Transverse colon (tissue), 4 donors: ENCODE data around the gene HIF3A. TPM values are rescaled to one million over a fixed set of nuclear protein-coding genes. Genes with fewer than 3 reads are reported as not detected.

ENCODE experiments used
- DNase-seq: peaks from one replicate; pipeline ENCODE4 v3.0.0-alpha.2; 2019
- H3K27ac ChIP-seq, 4 donors: fragments of 200-600 bp; sonication (generic); 2 replicates each; pipeline ENCODE4 v1.5.1; 2016 to 2018; ENCODE audit warnings: inconsistent platforms in 4 of 4
- H3K27me3 ChIP-seq: fragments of 200-600 bp; sonication (generic); 2 replicates; pipeline ENCODE4 v1.5.1; 2017; ENCODE audit warnings: inconsistent platforms
- H3K36me3 ChIP-seq, 4 donors: fragments of 200-600 bp; sonication (generic); 2 replicates each; pipeline ENCODE4 v1.5.1; 2017 to 2019; ENCODE audit warnings: inconsistent platforms in 4 of 4
- H3K4me1 ChIP-seq, 4 donors: fragments of 200-600 bp; sonication (generic); 2 replicates each; pipeline ENCODE4 v1.5.1; 2017 to 2020; ENCODE audit warnings: inconsistent platforms in 4 of 4
- H3K4me3 ChIP-seq, 4 donors: fragments of 200-600 bp; sonication (generic); 1 replicate in 1 of 4; 2 replicates in 3 of 4; pipeline versions ENCODE4 v1.5.1 to v1.6.1; 2017 to 2019; ENCODE audit warnings: inconsistent platforms in 4 of 4
- H3K9me3 ChIP-seq, 2 donors: fragments of 200-600 bp; sonication (generic); 2 replicates each; pipeline ENCODE4 v1.5.1; 2017 to 2019; ENCODE audit warnings: inconsistent platforms in 2 of 2
- EP300 ChIP-seq: sonication (generic); formaldehyde crosslinking; IDR thresholded peaks from one replicate; pipeline ENCODE4 v1.6.1; 2017; ENCODE audit warnings: antibody characterized with exemption, low read depth
- POLR2A ChIP-seq: fragments of 450-650 bp; IDR thresholded peaks from one replicate; pipeline ENCODE4 v1.6.1; 2016; ENCODE audit warnings: antibody characterized with exemption, mild to moderate bottlenecking, moderate library complexity
- POLR2AphosphoS5 ChIP-seq, 3 donors: sonication (generic); formaldehyde crosslinking; IDR thresholded peaks; one replicate each; pipeline ENCODE4 v1.6.1; 2016; ENCODE audit warnings: antibody characterized with exemption in 3 of 3
- WGBS, 2 donors: methylation state at CpG; one replicate each; pipeline ENCODE4 v1.1.5; 2018; ENCODE audit warnings: low coverage in 1 of 2; 5-methylcytosine and 5-hydroxymethylcytosine counted together
- in situ Hi-C, 4 donors: fragments of 200-750 bp; cut with MboI; loops; one replicate each; pipeline versions ENCODE4 v1.15.0 to v1.15.1; 2017; ENCODE audit warnings: low sequenced_read_pairs in 3 of 4, low pct_ligation_motif_present in 1 of 4, low pct_unique_long_range_greater_than_20kb in 1 of 4
- intact Hi-C: fragments of 100-400 bp; cut with DNase I; formaldehyde crosslinking; loops from one replicate; pipeline ENCODE4 v1.15.1; 2023; ENCODE audit warnings: low total_unique reads
- total RNA-seq, 4 donors: library from RNA; depleted of rRNA; stranded (reverse); fragments of >200 nt; gene quantifications; one replicate each; pipeline ENCODE4 v1.1.0, GENCODE V29; 2016
- TF ChIP-seq, protein P1 (sequence below), 5 experiments: fragments of 200-600 bp in 3 of 5; fragments of 450-650 bp in 2 of 5; sonication (generic) in 3 of 5; IDR thresholded peaks; 1 replicate in 2 of 5; 2 replicates in 3 of 5; pipeline ENCODE4 v1.5.1; 2016 to 2017; ENCODE audit warnings: antibody characterized with exemption in 5 of 5, inconsistent platforms in 3 of 5, mild to moderate bottlenecking in 2 of 5, moderate library complexity in 1 of 5

The HIF3A gene
- total RNA-seq, 4 donors from 2014 or later = 37.7 to 227 (median 97.5) TPM

DNA sequence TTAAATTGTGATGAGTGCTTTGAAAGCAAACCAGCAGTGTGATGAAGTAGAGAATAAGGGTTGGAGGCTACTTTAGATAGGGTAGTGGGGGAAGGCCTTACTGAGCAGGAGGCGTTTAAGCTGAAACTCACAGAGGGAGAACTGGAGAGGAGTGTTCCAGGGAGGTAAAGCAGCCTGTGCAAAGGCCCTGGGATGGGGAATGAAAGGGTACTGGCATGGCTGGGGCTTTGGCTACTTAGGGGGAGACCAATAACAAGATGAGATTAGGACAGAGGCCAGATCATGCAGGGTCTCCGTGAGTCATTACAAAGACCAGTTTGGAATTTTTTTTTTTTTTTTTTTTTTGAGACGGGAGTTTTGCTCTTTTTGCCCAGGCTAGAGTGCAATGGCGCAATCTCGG is 51.1 kb downstream of the HIF3A start:
- Histone ChIP-seq H3K27me3 (no peaks in the 10 kb centered on the region), H3K4me1 (peaks cover 46 to 54% (median 50%) of the 10 kb centered on the region in 4 donors), H3K4me3 (peak overlapping the region in 2 of 4 donors; percentile 82 to 92), H3K36me3 (no peaks in the 10 kb centered on the region), H3K9me3 (no peaks in the 10 kb centered on the region), H3K27ac (peak overlapping the region in 2 of 4 donors; percentile 87 to 88)
- intact Hi-C loops (no loop called here), in situ Hi-C loops (no loop called here)
- no peak for TF ChIP-seq POLR2A
- TF ChIP-seq POLR2AphosphoS5 (IDR thresholded peaks at IDR 0.05) = no peak
- TF ChIP-seq EP300 = no peak
- TF ChIP-seq, protein P1, sequence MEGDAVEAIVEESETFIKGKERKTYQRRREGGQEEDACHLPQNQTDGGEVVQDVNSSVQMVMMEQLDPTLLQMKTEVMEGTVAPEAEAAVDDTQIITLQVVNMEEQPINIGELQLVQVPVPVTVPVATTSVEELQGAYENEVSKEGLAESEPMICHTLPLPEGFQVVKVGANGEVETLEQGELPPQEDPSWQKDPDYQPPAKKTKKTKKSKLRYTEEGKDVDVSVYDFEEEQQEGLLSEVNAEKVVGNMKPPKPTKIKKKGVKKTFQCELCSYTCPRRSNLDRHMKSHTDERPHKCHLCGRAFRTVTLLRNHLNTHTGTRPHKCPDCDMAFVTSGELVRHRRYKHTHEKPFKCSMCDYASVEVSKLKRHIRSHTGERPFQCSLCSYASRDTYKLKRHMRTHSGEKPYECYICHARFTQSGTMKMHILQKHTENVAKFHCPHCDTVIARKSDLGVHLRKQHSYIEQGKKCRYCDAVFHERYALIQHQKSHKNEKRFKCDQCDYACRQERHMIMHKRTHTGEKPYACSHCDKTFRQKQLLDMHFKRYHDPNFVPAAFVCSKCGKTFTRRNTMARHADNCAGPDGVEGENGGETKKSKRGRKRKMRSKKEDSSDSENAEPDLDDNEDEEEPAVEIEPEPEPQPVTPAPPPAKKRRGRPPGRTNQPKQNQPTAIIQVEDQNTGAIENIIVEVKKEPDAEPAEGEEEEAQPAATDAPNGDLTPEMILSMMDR (IDR thresholded peaks at IDR 0.05) = no peak
- 72 to 82% methylated on average over 5 of the region's 5 CpGs for WGBS, 2 donors
- no peak for DNase-seq

DNA sequence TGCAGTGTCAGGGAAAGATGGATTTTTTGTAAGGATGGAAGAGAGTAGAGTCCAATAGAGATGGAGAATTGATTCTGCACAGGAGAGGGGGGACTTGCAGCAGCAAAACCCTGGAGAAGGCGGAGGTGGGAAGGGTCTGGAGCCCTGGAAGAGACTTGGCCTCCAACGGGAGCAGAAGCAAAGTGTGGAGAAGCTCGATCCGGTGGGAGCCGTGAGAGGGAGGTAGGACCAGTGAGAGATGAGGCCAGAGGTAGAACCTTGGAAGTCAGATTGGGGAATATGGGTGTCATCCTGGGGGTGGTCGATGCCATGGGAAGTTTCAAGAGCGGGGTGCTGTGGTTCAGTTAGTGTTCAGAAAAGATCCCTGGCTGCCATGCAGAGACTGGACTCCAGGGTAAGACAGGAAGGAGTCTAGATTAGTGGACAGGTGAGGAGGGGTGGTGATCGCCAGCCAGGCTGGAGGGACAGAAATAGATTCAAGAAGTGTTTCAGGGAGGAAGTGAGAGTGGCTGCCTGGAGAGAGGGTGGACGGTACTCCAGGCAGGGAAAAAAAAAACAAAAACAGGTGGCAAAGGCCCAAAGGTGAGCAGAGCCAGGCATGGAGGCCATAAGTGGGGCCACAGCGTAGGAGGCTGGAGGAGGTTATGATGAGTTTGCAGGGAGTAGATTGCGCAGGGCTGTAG is 52.6 kb downstream of the HIF3A start:
- Histone ChIP-seq H3K4me3 (no peak overlapping the region), H3K27me3 (no peaks in the 10 kb centered on the region), H3K27ac (peak overlapping the region; percentile 77 to 83 (median 80)), H3K9me3 (no peaks in the 10 kb centered on the region), H3K36me3 (peaks cover 0 to 9% (median 3%) of the 10 kb centered on the region in 4 donors), H3K4me1 (peaks cover 46 to 54% (median 50%) of the 10 kb centered on the region in 4 donors)
- no peak for DNase-seq
- intact Hi-C loops = no loop called here
- in situ Hi-C loops = no loop called here
- TF ChIP-seq POLR2A (no peak), POLR2AphosphoS5 (IDR thresholded peaks at IDR 0.05) (no peak), EP300 (no peak)
- TF ChIP-seq, protein P1 (IDR thresholded peaks at IDR 0.05) = no peak
- 68 to 74% methylated on average over 9 to 11 of the region's 11 CpGs for WGBS, 2 donors

GRCh38 chr19:46350029-46350757 is 53.4 kb downstream of the HIF3A start:
- H3K27ac ChIP-seq = peak overlapping the region; percentile 77 to 83 (median 80)
- intact Hi-C loops = no loop called here
- H3K4me3 ChIP-seq = no peak overlapping the region
- H3K36me3 ChIP-seq = peaks cover 0 to 13% (median 6%) of the 10 kb centered on the region in 4 donors
- no peaks in the 10 kb centered on the region for H3K27me3 ChIP-seq
- H3K4me1 ChIP-seq = peaks cover 47 to 55% (median 50%) of the 10 kb centered on the region in 4 donors
- in situ Hi-C loops = no loop called here
- H3K9me3 ChIP-seq = no peaks in the 10 kb centered on the region
- TF ChIP-seq EP300 = no peak
- WGBS, 2 donors = 0 to 19% methylated on average over 1 to 8 of the region's 8 CpGs
- DNase-seq = peak; percentile 53

- Histone ChIP-seq H3K4me3 (peak overlapping the region in 1 of 4 donors; percentile 22), H3K4me1 (peaks cover 47 to 57% (median 52%) of the 10 kb centered on the region in 4 donors), H3K9me3 (no peaks in the 10 kb centered on the region), H3K27me3 (no peaks in the 10 kb centered on the region), H3K36me3 (peaks cover 0 to 13% (median 6%) of the 10 kb centered on the region in 4 donors), H3K27ac (peak overlapping the region; percentile 77 to 83 (median 80))
- intact Hi-C loops (no loop called here), in situ Hi-C loops (no loop called here)
- WGBS, 2 donors = 16% methylated on average over 8 of the region's 8 CpGs; no CpG with 5 or more reads in 1 of the 2 donors
- TF ChIP-seq POLR2AphosphoS5 (IDR thresholded peaks at IDR 0.05) = no peak
- no peak for TF ChIP-seq POLR2A
- TF ChIP-seq, protein P1 (IDR thresholded peaks at IDR 0.05) = no peak
- no peak for TF ChIP-seq EP300
- no peak for DNase-seq
These were observed 53.9 kb downstream of the HIF3A start for GRCh38 chr19:46350758-46351159.
